ENCODE results near the gene CDSN. TPM values are rescaled to one million over a fixed set of nuclear protein-coding genes. Genes with fewer than 3 reads are reported as not detected.

The CDSN gene
- total and polyA plus RNA-seq, 2 donors (not counting 1 experiment from before 2014, with no cell fraction given), result not detected

- Histone ChIP-seq H4K20me1 (ENCODE audit: control insufficient read depth, extremely low read depth, insufficient read depth, low read length) (no peaks in the 10 kb centered on the region), H3K4me2 (ENCODE audit: extremely low read depth, insufficient read depth, low read length) (peak overlapping the region; percentile 6), H3K9me3 (ENCODE audit: control insufficient read depth, insufficient read depth, low read depth, low read length) (no peaks in the 10 kb centered on the region), H3K27ac (ENCODE audit: insufficient read depth, low read length) (peak overlapping the region; percentile 35), H3K27me3 (ENCODE audit: control insufficient read depth, insufficient read depth, low read length) (no peaks in the 10 kb centered on the region), H3K4me1 (ENCODE audit: control insufficient read depth, extremely low read depth, insufficient read depth, low read length) (peaks cover 12% of the 10 kb centered on the region), H3K4me3 (replicated peaks in 1 of 4; ENCODE audit: control extremely low read depth in 1 of 4, insufficient read depth in 1 of 4, low read depth in 3 of 4, low read length in 4 of 4) (no peak overlapping the region), H3K9ac (ENCODE audit: insufficient read depth, low read length) (no peak overlapping the region), H3K36me3 (ENCODE audit: control insufficient read depth, insufficient read depth, low read length) (no peaks in the 10 kb centered on the region), H2AFZ (ENCODE audit: low read length) (peak overlapping the region; percentile 13), H3K79me2 (ENCODE audit: control insufficient read depth, insufficient read depth, low read length) (no peaks in the 10 kb centered on the region)
- no peak for TF ChIP-seq CTCF (conservative IDR thresholded peaks at IDR 0.05 in 1 of 2, IDR thresholded peaks at IDR 0.05 in 1 of 2; ENCODE audit: low read depth in 1 of 2, low read length in 2 of 2)
- TF ChIP-seq EZH2 (IDR thresholded peaks at IDR 0.05; ENCODE audit: low read length, missing control alignments), result no peak
- peak; percentile 42 to 90 for DNase-seq (ENCODE audit: low read depth in 2 of 2)
Measured at GRCh38 chr6:31086788-31087440, 33.3 kb downstream of the CDSN start.

- H3K9me3 ChIP-seq (ENCODE audit: control insufficient read depth, insufficient read depth, low read depth, low read length), result no peaks in the 10 kb centered on the region
Measured at GRCh38 chr6:31083742-31084354, 36.4 kb downstream of the CDSN start.

More at GRCh38 chr6:31083742-31084354, 36.4 kb downstream of the CDSN start:
- H3K4me3 ChIP-seq (replicated peaks in 1 of 4; ENCODE audit: control extremely low read depth in 1 of 4, insufficient read depth in 1 of 4, low read depth in 3 of 4, low read length in 4 of 4), result no peak overlapping the region
- H3K4me2 ChIP-seq (ENCODE audit: extremely low read depth, insufficient read depth, low read length), result no peak overlapping the region
- H3K79me2 ChIP-seq (ENCODE audit: control insufficient read depth, insufficient read depth, low read length), result no peaks in the 10 kb centered on the region
- no peak for TF ChIP-seq EZH2 (IDR thresholded peaks at IDR 0.05; ENCODE audit: low read length, missing control alignments)
- peak; percentile 22 to 54 for TF ChIP-seq CTCF (conservative IDR thresholded peaks at IDR 0.05 in 1 of 2, IDR thresholded peaks at IDR 0.05 in 1 of 2; ENCODE audit: low read depth in 1 of 2, low read length in 2 of 2)
- H2AFZ ChIP-seq (ENCODE audit: low read length), result no peak overlapping the region
- no peaks in the 10 kb centered on the region for H3K36me3 ChIP-seq (ENCODE audit: control insufficient read depth, insufficient read depth, low read length)
- H3K27me3 ChIP-seq (ENCODE audit: control insufficient read depth, insufficient read depth, low read length), result no peaks in the 10 kb centered on the region
- H3K9ac ChIP-seq (ENCODE audit: insufficient read depth, low read length), result no peak overlapping the region
- H3K4me1 ChIP-seq (ENCODE audit: control insufficient read depth, extremely low read depth, insufficient read depth, low read length), result peaks cover 12% of the 10 kb centered on the region
- H4K20me1 ChIP-seq (ENCODE audit: control insufficient read depth, extremely low read depth, insufficient read depth, low read length), result no peaks in the 10 kb centered on the region
- no peak overlapping the region for H3K27ac ChIP-seq (ENCODE audit: insufficient read depth, low read length)
- DNase-seq (ENCODE audit: low read depth in 2 of 2), result peak; percentile 78
